G401 (cell line): ENCODE measurements around the gene MAL. TPM values are rescaled to one million over a fixed set of nuclear protein-coding genes. Genes with fewer than 3 reads are reported as not detected.

Experiments
- DNase-seq: peaks from one replicate; pipeline ENCODE4 v3.0.0-alpha.2; 2015; ENCODE audit warnings: low spot score
- in situ Hi-C: cut with HindIII; loops from 2 replicates; pipeline ENCODE4 v1.10.0; 2016; ENCODE audit warnings: low sequenced_read_pairs, mixed read lengths
- total RNA-seq: library from RNA; depleted of rRNA; stranded (reverse); fragments of >200 nt; shearing (Covaris generic); gene quantifications from 2 replicates; pipeline ENCODE4 v1.2.3, GENCODE V29; 2014; rRNA removed

Gene MAL
- not detected in 2 replicates for total RNA-seq

GRCh38 chr2:95025406-95026319, at the start of gene MAL:
Gene MAL (plus strand): TSS chr2:95025708. CDS start chr2:95025793, 85 bp downstream.
- in situ Hi-C loops: no loop called here
- no peak for DNase-seq

DNA sequence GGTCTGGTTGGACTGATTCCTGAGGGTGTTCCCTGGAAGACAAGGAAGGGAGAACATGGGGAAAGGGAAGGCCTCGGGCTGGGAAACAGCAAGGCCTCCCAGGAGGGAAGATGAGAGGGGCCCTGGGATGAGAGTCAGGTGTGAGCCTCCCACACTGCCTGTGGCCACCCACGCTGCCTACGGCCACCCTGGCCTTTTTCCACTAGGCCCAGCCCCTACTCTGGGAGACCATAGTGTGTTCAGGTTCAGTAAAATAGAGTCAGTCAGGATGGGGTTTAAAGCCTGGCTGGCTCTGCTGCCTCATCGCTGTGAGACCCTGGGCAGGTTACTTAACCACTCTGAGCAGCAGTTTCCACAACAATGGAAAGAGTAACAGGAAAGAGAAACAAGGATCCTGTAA, 47.7 kb upstream of the MAL start:
- in situ Hi-C loops: no loop called here
- DNase-seq: no peak

GRCh38 chr2:94978917-94979316, 46.6 kb upstream of the MAL start:
- DNase-seq: no peak
- in situ Hi-C loops: no loop called here

GRCh38 chr2:94979406-94980375, 45.8 kb upstream of the MAL start:
- in situ Hi-C loops: no loop called here
- no peak for DNase-seq

GRCh38 chr2:94980406-94980805, 45.1 kb upstream of the MAL start:
- no peak for DNase-seq
- in situ Hi-C loops: no loop called here

DNA sequence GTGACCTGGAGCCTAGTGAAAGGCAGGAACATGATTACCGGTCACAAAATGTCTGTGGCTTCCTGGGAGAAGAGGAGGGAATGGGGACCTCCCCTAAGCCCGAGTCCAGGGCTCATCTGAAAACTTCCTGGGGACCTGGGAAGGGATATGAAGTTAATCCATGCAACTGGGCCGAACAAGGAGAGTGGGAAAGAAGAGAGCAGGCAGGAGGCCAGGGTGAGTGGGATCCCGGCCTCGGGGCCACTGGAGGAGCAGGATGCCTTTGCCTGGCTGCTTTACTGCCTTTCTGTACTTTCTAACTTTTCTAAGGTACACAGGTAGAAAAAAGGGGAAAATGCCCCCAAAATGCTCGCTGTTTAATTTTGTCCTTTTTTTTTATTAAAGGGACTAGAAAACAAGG, 43.4 kb upstream of the MAL start:
- DNase-seq: no peak
- in situ Hi-C loops: no loop called here

DNA sequence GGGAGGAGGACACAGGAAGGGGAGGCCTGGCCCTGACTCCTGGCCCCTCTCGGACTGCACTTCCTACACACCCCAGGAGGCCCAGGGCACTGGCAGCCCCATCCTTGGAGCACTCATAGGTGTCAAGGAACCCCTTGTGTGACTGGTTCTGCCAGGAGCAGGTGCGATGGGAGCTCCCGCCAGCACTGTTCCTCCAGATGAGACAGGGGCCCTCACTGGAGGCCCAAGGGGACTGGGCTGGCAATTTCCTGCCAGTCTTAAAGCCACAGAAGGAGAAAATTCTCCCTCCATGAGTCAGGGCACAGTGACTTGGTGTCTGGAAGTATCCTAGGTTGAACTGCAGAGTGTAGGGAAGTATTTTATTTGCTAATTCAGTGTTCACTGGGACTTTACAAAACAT, 42.8 kb upstream of the MAL start:
- in situ Hi-C loops: no loop called here
- DNase-seq: no peak

DNA sequence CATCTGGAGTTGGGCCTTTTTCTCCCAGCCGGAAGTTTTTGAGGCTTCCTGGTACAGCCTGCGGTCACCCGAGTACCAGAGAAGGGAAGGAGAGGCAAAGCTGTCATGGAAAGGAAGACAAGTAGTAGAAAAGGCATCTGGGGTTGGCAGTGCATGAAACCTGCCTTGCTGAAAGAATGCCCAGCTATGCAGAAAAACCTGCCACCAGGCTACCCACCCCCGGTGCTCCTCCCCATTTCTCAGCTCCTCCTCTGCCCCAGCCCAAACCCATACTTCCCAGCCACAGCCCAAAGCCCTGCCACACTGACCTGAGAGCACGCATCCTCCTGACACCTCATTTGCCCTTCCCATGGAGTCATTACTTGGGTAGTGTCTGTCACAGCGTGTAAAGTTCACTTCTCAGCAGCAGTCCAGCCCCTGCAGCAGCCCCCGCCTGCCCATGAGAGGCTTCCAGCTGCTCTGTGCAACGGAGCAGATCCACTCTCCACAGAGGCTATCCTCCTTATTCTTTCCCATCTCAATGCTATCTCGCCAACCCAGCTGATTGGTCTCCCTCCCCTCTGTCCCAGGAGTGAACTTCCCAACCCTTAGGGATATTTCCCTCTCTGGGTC, 40.4 kb upstream of the MAL start:
- no peak for DNase-seq
- in situ Hi-C loops: no loop called here

DNA sequence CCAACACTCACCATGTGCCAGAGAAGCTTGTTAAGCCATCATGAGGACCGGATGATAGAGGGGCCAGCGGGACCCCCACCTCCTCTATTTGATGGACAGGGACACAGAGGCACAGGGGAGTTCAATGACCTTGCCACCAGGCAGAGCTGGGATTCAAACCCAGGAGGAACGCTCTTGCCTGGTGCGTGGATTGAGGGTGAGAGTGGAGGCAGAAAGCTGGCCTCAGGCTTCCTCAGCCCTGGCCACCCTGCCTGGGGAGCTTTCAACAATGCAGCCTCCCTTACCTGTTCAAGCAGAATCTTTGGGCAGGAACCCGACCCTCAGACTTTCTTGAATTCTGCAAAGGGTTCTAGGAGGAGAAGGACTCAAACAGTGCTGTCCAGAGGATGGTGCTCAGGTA, 39.9 kb upstream of the MAL start:
- DNase-seq: no peak
- in situ Hi-C loops: no loop called here

DNA sequence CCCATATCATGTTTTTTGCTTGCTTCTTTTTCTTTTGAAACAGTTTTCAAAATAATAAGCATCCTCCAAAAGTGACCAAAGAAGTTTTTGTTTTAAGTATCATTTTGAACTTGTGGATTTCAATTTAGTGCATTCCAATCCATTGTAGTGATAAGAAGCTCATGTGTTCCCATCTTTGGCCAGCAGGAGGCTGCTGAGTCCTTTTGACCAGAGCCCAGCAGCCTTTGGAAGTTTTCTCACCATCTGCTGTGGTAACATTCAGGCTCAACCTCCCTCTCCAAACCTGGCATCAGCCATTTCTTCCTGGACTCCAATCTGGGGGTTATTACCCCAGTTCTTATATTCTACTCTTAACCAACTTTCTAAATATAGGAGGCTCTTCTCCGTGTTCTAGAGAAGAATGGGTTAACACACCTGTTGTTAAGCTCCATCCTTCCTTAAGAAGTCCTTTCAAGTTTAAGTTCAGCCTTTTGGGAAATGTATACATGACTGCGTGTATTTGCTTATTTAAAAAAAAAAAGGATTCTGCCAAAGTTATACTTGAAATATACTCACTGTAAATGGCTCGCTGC, 39.0 kb upstream of the MAL start:
- DNase-seq: peak; percentile 34
- in situ Hi-C loops: no loop called here

- in situ Hi-C loops: no loop called here
- DNase-seq: no peak
These were observed 38.2 kb upstream of the MAL start for GRCh38 chr2:94987074-94988020.

- in situ Hi-C loops: no loop called here
- DNase-seq: no peak
These were observed 34.6 kb upstream of the MAL start for GRCh38 chr2:94990956-94991355.

GRCh38 chr2:94992360-94992759, 33.1 kb upstream of the MAL start:
- DNase-seq: no peak
- in situ Hi-C loops: no loop called here

GRCh38 chr2:94993176-94994062, 32.1 kb upstream of the MAL start:
- in situ Hi-C loops: no loop called here
- DNase-seq: no peak

- in situ Hi-C loops: no loop called here
- DNase-seq: no peak
These were observed 31.2 kb upstream of the MAL start for GRCh38 chr2:94994063-94994913.

GRCh38 chr2:94994914-94995552, 30.5 kb upstream of the MAL start:
- DNase-seq: no peak
- in situ Hi-C loops: no loop called here
